Activated naive CD4-positive, alpha-beta T cell treated with anti-CD3 and anti-CD28 coated beads for 36 hours (primary cell): ENCODE measurements around the gene VAT1L. TPM values are rescaled to one million over a fixed set of nuclear protein-coding genes. Genes with fewer than 3 reads are reported as not detected.

Experiments
- CTCF ChIA-PET: fragments of 350-600 bp; sonication (Branson Sonifier 250); formaldehyde crosslinking; loops from one replicate; lab custom pipeline; 2021; ENCODE audit warnings: antibody characterized with exemption; lab: Charles Lee
- DNase-seq: peaks from one replicate; pipeline ENCODE4 v3.0.0-alpha.2; 2020
- H3K27ac Mint-ChIP-seq: one replicate; pipeline ENCODE4 v1.8.0; 2021; ENCODE audit warnings: mild to moderate bottlenecking, mixed read lengths
- H3K27me3 Mint-ChIP-seq: one replicate; pipeline ENCODE4 v1.8.0; 2021; ENCODE audit warnings: low read depth, mixed read lengths
- H3K36me3 Mint-ChIP-seq: one replicate; pipeline ENCODE4 v1.8.0; 2021; ENCODE audit warnings: low read depth, mixed read lengths
- H3K4me1 Mint-ChIP-seq: one replicate; pipeline ENCODE4 v1.8.0; 2021; ENCODE audit warnings: low read depth, mixed read lengths
- H3K4me3 Mint-ChIP-seq: one replicate; pipeline ENCODE4 v1.8.0; 2021; ENCODE audit warnings: mild to moderate bottlenecking, moderate library complexity, mixed read lengths
- H3K9me3 Mint-ChIP-seq: one replicate; pipeline ENCODE4 v1.8.0; 2021; ENCODE audit warnings: mixed read lengths
- intact Hi-C: fragments of 100-400 bp; cut with micrococcal nuclease; formaldehyde crosslinking; loops from one replicate; pipeline ENCODE4 v1.15.1; 2023
- total RNA-seq, 2 experiments: library from RNA; stranded (reverse); gene quantifications; one replicate each; pipeline ENCODE4 v1.2.3, GENCODE V29; 2021

VAT1L gene
- total RNA-seq, 2 experiments from 2014 or later: not detected

GRCh38 chr16:77842468-77842867 is 54.1 kb downstream of the VAT1L start:
- intact Hi-C loops: no loop called here
- CTCF ChIA-PET: no interaction called here
- Mint-ChIP-seq H3K4me3 (no peak overlapping the region), H3K27ac (no peak overlapping the region), H3K27me3 (peaks cover 22% of the 10 kb centered on the region), H3K36me3 (no peaks in the 10 kb centered on the region), H3K4me1 (no peaks in the 10 kb centered on the region), H3K9me3 (no peaks in the 10 kb centered on the region)
- no peak for DNase-seq

DNA sequence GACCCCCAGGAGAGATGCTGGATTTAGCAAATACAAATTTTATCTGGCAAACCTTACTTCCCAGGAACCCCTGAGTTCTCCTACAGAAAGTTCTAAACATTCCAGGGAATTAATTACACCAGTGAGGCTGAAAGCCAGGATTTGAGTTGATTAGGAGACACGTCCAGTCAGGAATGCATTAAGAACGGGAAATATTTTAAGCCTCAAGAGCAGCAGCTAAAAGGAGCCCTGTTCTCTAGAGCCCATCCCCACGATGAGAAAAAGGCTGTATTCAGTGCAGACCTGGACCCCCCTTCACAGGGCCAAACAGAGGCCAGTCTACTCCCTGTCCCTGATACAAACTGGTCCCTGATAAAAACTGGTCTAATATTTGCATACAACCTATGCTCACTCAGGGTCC is 55.0 kb downstream of the VAT1L start:
- CTCF ChIA-PET: no interaction called here
- H3K9me3 Mint-ChIP-seq: no peaks in the 10 kb centered on the region
- intact Hi-C loops: no loop called here
- no peaks in the 10 kb centered on the region for H3K36me3 Mint-ChIP-seq
- no peaks in the 10 kb centered on the region for H3K4me1 Mint-ChIP-seq
- no peak for DNase-seq
- H3K27ac Mint-ChIP-seq: no peak overlapping the region
- peaks cover 22% of the 10 kb centered on the region for H3K27me3 Mint-ChIP-seq
- H3K4me3 Mint-ChIP-seq: no peak overlapping the region

DNA sequence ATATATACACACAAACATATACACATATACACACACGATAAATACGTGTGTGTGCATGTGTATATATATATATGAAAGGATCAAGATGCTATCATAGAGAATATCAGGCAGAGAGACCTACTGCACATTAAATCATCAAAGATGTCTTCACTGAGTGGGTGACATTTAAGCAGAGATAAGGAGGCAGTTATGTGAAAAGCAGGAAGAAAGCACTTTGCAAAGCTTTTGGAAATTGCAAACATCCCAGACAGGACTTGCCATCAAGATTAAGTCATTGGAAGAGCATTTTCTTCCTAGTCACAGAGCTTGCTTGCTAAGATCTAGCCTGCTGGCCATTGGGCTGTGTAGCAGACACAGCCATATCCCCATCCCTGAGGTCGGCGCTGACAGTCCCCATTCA is 56.4 kb downstream of the VAT1L start:
- no peak for DNase-seq
- Mint-ChIP-seq H3K4me1 (no peaks in the 10 kb centered on the region), H3K36me3 (no peaks in the 10 kb centered on the region), H3K27me3 (peaks cover 20% of the 10 kb centered on the region), H3K9me3 (no peaks in the 10 kb centered on the region), H3K27ac (no peak overlapping the region), H3K4me3 (no peak overlapping the region)
- intact Hi-C loops: no loop called here
- CTCF ChIA-PET: no interaction called here

- CTCF ChIA-PET: no interaction called here
- Mint-ChIP-seq H3K4me3 (no peak overlapping the region), H3K4me1 (peaks cover 1% of the 10 kb centered on the region), H3K27me3 (peaks cover 18% of the 10 kb centered on the region), H3K27ac (no peak overlapping the region), H3K9me3 (no peaks in the 10 kb centered on the region), H3K36me3 (no peaks in the 10 kb centered on the region)
- no peak for DNase-seq
- intact Hi-C loops: no loop called here
Observed at GRCh38 chr16:77849646-77850258, 61.4 kb downstream of the VAT1L start.

DNA sequence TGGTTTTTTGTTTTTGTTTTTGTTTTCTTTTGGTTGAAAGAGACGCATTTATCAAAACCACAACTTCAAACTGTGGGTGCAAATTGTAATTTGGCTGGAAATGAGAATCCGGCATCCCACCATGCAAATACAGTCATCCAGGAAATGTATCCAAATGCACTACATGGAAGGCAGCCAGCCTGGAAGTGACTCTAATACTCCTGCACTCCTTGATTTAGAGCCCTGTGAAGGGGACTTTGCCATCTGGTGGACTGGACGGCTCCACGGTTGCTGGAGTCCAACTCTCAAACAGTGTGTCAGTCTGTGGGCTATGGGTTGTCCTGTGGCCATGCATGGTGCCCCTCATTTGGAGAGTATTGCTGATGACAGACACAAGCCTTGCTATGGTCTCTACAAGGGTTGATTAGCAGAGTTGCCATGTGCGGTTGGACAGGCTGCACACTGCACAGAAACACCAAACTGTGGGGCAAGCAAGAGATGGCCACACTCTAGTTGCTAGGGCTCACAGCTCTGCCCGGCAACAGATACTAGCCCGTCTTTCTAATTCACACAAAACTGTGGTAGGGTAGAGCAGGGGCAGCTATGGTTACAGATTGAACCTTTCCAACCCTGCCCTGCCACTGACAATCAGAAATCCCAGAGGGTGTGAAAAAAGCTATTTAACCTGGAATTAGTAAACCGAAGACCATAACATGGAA is 62.4 kb downstream of the VAT1L start:
- Mint-ChIP-seq H3K4me3 (no peak overlapping the region), H3K27me3 (peaks cover 11% of the 10 kb centered on the region), H3K9me3 (no peaks in the 10 kb centered on the region), H3K36me3 (no peaks in the 10 kb centered on the region), H3K27ac (no peak overlapping the region), H3K4me1 (peaks cover 1% of the 10 kb centered on the region)
- intact Hi-C loops: no loop called here
- no peak for DNase-seq
- CTCF ChIA-PET: interaction anchor here (1.2 kb wide), 1 partner anchor 152 kb away, joined by 3 read pairs; no protein-coding TSS in a partner anchor

GRCh38 chr16:77853161-77853560 is 64.8 kb downstream of the VAT1L start:
- no peak for DNase-seq

DNA sequence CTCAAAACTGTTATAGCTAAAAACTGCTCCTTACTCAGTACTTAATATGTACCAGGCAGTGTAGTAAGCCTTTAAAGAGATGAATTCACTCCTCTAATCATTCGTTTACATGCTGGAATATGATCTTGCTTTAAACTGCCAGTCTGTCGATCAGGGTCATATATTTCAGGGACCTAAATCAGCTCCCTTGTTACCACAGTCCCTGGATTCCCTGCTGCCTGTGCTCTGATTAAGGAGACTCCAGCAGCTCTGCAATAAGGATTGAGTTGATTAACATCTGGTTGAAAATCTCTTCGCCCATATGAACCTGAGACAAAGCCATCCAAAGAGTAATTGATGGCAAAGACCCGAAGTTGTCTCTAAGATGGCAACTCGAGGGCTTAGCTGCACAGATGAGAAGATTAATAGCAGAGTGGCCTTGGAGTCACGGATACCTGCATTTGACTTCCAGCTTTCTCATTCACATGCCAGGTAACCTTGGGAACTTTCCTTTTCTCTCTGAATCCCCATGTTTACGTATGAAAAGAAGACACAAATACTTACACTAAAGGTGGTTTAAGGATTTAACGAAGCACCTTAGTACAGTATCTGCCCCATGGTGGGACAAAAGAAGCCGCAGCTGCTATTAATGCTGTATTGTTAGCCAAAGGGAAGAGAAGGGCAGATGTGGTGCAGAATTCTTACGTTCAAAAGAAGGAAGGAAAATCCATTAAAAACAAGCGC is 68.2 kb downstream of the VAT1L start:
- no peak overlapping the region for H3K4me3 Mint-ChIP-seq
- no peaks in the 10 kb centered on the region for H3K36me3 Mint-ChIP-seq
- H3K27ac Mint-ChIP-seq: no peak overlapping the region
- H3K9me3 Mint-ChIP-seq: no peaks in the 10 kb centered on the region
- intact Hi-C loops: no loop called here
- H3K27me3 Mint-ChIP-seq: peaks cover 8% of the 10 kb centered on the region
- CTCF ChIA-PET: no interaction called here
- H3K4me1 Mint-ChIP-seq: peaks cover 1% of the 10 kb centered on the region
- no peak for DNase-seq

More at GRCh38 chr16:77853161-77853560, 64.8 kb downstream of the VAT1L start:
- CTCF ChIA-PET: no interaction called here
- Mint-ChIP-seq H3K36me3 (no peaks in the 10 kb centered on the region), H3K4me3 (no peak overlapping the region), H3K4me1 (peaks cover 1% of the 10 kb centered on the region), H3K9me3 (no peaks in the 10 kb centered on the region), H3K27ac (no peak overlapping the region), H3K27me3 (peaks cover 10% of the 10 kb centered on the region)
- intact Hi-C loops: no loop called here

DNA sequence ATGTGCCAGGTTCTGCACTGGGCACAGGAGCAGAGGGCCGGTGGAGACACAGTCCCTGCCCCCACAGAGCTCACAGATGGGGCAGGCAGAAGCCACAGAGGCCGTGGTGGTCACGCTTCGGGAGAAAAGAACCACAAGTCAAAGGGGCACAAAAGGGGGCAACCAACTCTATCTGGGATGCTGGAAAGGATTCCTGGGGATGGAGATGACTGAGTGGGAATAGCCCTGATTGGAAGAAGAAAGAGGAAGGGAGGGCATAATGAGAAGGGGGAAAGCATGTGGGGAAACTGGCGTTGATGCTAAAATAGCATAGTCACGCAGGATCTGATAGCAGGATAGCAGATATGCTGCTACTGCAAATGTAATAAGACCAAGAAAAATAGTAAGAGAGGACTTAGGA is 69.7 kb downstream of the VAT1L start:
- Mint-ChIP-seq H3K9me3 (no peaks in the 10 kb centered on the region), H3K36me3 (no peaks in the 10 kb centered on the region), H3K27me3 (peaks cover 9% of the 10 kb centered on the region), H3K4me1 (peaks cover 1% of the 10 kb centered on the region), H3K4me3 (no peak overlapping the region), H3K27ac (no peak overlapping the region)
- no peak for DNase-seq
- intact Hi-C loops: no loop called here
- CTCF ChIA-PET: no interaction called here

DNA sequence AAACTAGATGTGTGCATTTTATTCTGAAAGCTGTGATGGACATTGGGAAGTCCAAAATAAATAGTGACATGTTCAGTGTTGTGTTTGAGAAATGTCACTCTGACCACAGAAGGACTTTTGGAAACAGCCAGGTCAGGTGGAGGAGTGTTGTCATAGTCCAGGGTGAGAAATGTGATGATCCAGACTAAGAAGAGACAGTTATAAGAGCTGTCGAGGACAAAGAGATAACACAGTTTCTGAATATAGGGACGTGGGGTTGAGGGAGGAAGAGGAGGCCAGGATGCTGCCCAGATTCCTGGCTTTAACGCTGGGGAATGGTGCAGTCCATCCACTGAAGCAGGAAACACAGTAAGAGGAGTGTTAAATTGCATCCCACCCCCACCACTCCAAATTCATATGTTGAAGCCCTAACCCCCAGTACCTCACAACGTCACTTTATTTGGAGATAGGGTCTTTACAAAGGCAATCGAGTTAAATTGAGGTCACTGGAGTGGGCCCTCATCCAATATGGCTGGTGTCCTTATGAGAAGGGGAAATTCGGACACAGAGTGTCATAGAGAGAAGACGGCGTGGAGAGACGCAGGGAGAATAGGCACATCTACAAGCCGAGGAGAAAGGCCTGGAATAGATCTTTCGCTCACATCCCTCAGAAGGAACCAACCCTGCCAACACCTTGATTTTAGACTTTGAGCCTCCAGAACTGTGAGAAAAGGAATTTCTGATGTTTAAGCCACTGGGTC is 71.3 kb downstream of the VAT1L start:
- no peak for DNase-seq
- no peaks in the 10 kb centered on the region for H3K9me3 Mint-ChIP-seq
- H3K36me3 Mint-ChIP-seq: no peaks in the 10 kb centered on the region
- no peak overlapping the region for H3K4me3 Mint-ChIP-seq
- H3K27me3 Mint-ChIP-seq: peaks cover 8% of the 10 kb centered on the region
- CTCF ChIA-PET: no interaction called here
- intact Hi-C loops: no loop called here
- no peak overlapping the region for H3K27ac Mint-ChIP-seq
- no peaks in the 10 kb centered on the region for H3K4me1 Mint-ChIP-seq

DNA sequence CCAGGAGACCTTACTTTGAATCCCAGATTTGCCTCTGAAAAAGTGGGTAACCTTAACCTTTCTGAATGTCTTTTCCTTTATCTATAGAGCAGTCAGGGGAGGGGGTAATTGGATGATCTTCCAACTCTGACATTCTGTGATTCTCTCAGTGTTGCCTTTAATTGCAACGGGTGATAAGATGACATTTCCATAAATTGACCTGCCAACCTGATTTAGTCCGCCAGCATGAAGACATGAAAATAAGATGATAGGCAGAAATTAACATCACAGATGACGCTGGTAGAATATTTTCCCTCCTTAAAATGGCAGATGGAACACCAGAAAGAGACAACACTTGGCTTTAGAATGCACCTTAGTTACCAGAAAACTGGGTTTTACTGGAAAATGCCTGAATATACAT is 72.6 kb downstream of the VAT1L start:
- intact Hi-C loops: no loop called here
- DNase-seq: no peak
- no peaks in the 10 kb centered on the region for H3K4me1 Mint-ChIP-seq
- no peaks in the 10 kb centered on the region for H3K9me3 Mint-ChIP-seq
- CTCF ChIA-PET: no interaction called here
- no peak overlapping the region for H3K27ac Mint-ChIP-seq
- no peaks in the 10 kb centered on the region for H3K36me3 Mint-ChIP-seq
- H3K27me3 Mint-ChIP-seq: peaks cover 13% of the 10 kb centered on the region
- H3K4me3 Mint-ChIP-seq: no peak overlapping the region

GRCh38 chr16:77863250-77863649 is 74.9 kb downstream of the VAT1L start:
- H3K27ac Mint-ChIP-seq: no peak overlapping the region
- H3K9me3 Mint-ChIP-seq: no peaks in the 10 kb centered on the region
- no peak overlapping the region for H3K4me3 Mint-ChIP-seq
- CTCF ChIA-PET: no interaction called here
- H3K36me3 Mint-ChIP-seq: no peaks in the 10 kb centered on the region
- no peak for DNase-seq
- intact Hi-C loops: no loop called here
- H3K4me1 Mint-ChIP-seq: peaks cover 7% of the 10 kb centered on the region
- H3K27me3 Mint-ChIP-seq: peaks cover 9% of the 10 kb centered on the region

- DNase-seq: no peak
- Mint-ChIP-seq H3K36me3 (no peaks in the 10 kb centered on the region), H3K27ac (no peak overlapping the region), H3K27me3 (peaks cover 7% of the 10 kb centered on the region), H3K4me1 (peaks cover 14% of the 10 kb centered on the region), H3K9me3 (no peaks in the 10 kb centered on the region), H3K4me3 (no peak overlapping the region)
- intact Hi-C loops: no loop called here
- CTCF ChIA-PET: no interaction called here
Observed at GRCh38 chr16:77866752-77867151, 78.4 kb downstream of the VAT1L start.
